GM21786 (cell line): ENCODE results near the gene EEFSEC.

ENCODE experiments used
- ATAC-seq: cut with Tn5 transposase; IDR thresholded peaks from one replicate; pipeline ENCODE4 v1.9.1; 2021; ENCODE audit not compliant: unreplicated experiment

Gene EEFSEC

GRCh38 chr3:128435058-128435457 lies 281.8 kb downstream of the EEFSEC start:
- ATAC-seq: no peak

GRCh38 chr3:128435561-128435960 lies 282.3 kb downstream of the EEFSEC start:
- ATAC-seq: no peak

GRCh38 chr3:128436214-128436613 lies 282.9 kb downstream of the EEFSEC start:
- no peak for ATAC-seq

- no peak for ATAC-seq
Measured at GRCh38 chr3:128438488-128439072, 285.3 kb downstream of the EEFSEC start.

GRCh38 chr3:128439226-128439625 lies 285.9 kb downstream of the EEFSEC start:
- ATAC-seq: no peak

GRCh38 chr3:128442070-128442469 lies 288.8 kb downstream of the EEFSEC start:
- no peak for ATAC-seq

GRCh38 chr3:128442949-128443348 lies 289.7 kb downstream of the EEFSEC start:
- ATAC-seq: no peak

GRCh38 chr3:128443771-128444170 lies 290.5 kb downstream of the EEFSEC start:
- no peak for ATAC-seq

GRCh38 chr3:128445357-128445756 lies 292.1 kb downstream of the EEFSEC start:
- ATAC-seq: no peak

GRCh38 chr3:128446821-128447220 lies 293.5 kb downstream of the EEFSEC start:
- no peak for ATAC-seq

GRCh38 chr3:128447561-128448013 lies 294.3 kb downstream of the EEFSEC start:
- no peak for ATAC-seq

- no peak for ATAC-seq
Measured at GRCh38 chr3:128448491-128448890, 295.2 kb downstream of the EEFSEC start.

GRCh38 chr3:128449111-128449638 lies 295.9 kb downstream of the EEFSEC start:
- ATAC-seq: no peak

- ATAC-seq: no peak
Measured at GRCh38 chr3:128452120-128452519, 298.8 kb downstream of the EEFSEC start.

- ATAC-seq: no peak
Measured at GRCh38 chr3:128452678-128453275, 299.5 kb downstream of the EEFSEC start.

- ATAC-seq: no peak
Measured at GRCh38 chr3:128453501-128454309, 300.4 kb downstream of the EEFSEC start.

- no peak for ATAC-seq
Measured at GRCh38 chr3:128454310-128454618, 301.0 kb downstream of the EEFSEC start.

- ATAC-seq: no peak
Measured at GRCh38 chr3:128455116-128455515, 301.8 kb downstream of the EEFSEC start.

- ATAC-seq: no peak
Measured at GRCh38 chr3:128455786-128456748, 302.8 kb downstream of the EEFSEC start.

GRCh38 chr3:128456776-128457715 lies 303.8 kb downstream of the EEFSEC start:
- ATAC-seq: no peak
